NB4 (cell line): ENCODE data around the gene BOD1.

Source experiments
- DNase-seq: peaks from one replicate; pipeline ENCODE4 v3.0.0; 2010; ENCODE audit warnings: low read depth
- H3K4me3 ChIP-seq: one replicate; pipeline ENCODE4 v1.5.1; 2011; ENCODE audit warnings: mild to moderate bottlenecking, low read depth, low read length, moderate library complexity
- CTCF ChIP-seq: IDR thresholded peaks from one replicate; pipeline ENCODE4 v1.5.1; 2012; ENCODE audit warnings: low read depth, low read length
- MAX ChIP-seq: IDR thresholded peaks from 2 replicates; pipeline ENCODE4 v1.6.1; 2011; ENCODE audit warnings: low read depth, low read length
- MYC ChIP-seq: IDR thresholded peaks from 2 replicates; pipeline ENCODE4 v1.6.1; 2011; ENCODE audit warnings: low read depth, low read length
- POLR2A ChIP-seq: IDR thresholded peaks from 2 replicates; pipeline ENCODE4 v1.6.1; 2011; ENCODE audit warnings: mild to moderate bottlenecking; ENCODE audit not compliant: insufficient read length; ENCODE audit errors: extremely low read depth

The BOD1 gene

GRCh38 chr5:173660481-173661280, 44.2 kb upstream of the BOD1 start:
- peak; percentile 14 for DNase-seq
- H3K4me3 ChIP-seq, result no peak overlapping the region
- TF ChIP-seq MYC (no peak), POLR2A (no peak), MAX (no peak), CTCF (no peak)

GRCh38 chr5:173659423-173659822, 43.0 kb upstream of the BOD1 start:
- TF ChIP-seq MYC (no peak), MAX (no peak), CTCF (no peak), POLR2A (no peak)
- peak; percentile 21 for DNase-seq
- no peak overlapping the region for H3K4me3 ChIP-seq

- no peak for DNase-seq
- no peak overlapping the region for H3K4me3 ChIP-seq
- TF ChIP-seq POLR2A (no peak), CTCF (no peak), MYC (no peak), MAX (no peak)
Observed at GRCh38 chr5:173657741-173658356, 41.4 kb upstream of the BOD1 start.

- TF ChIP-seq MYC, result no peak
- no peak overlapping the region for H3K4me3 ChIP-seq
- DNase-seq, result no peak
Observed at GRCh38 chr5:173655196-173655797, 38.8 kb upstream of the BOD1 start.

GRCh38 chr5:173653822-173654523, 37.5 kb upstream of the BOD1 start:
- TF ChIP-seq MYC (no peak), CTCF (no peak), MAX (no peak), POLR2A (no peak)
- no peak overlapping the region for H3K4me3 ChIP-seq
- DNase-seq, result no peak

GRCh38 chr5:173648308-173648866, 31.9 kb upstream of the BOD1 start:
- DNase-seq, result no peak
- TF ChIP-seq MYC (no peak), CTCF (no peak), MAX (no peak), POLR2A (no peak)
- no peak overlapping the region for H3K4me3 ChIP-seq
